GM12801 (cell line): Measurements from ENCODE around the gene GULP1.

ENCODE experiments used
- TF ChIP-seq, protein P1 (sequence below): IDR thresholded peaks from one replicate; pipeline ENCODE4 v1.5.1; 2011; ENCODE audit warnings: control low read depth; ENCODE audit not compliant: insufficient read length; ENCODE audit errors: extremely low read depth

GULP1 gene

DNA sequence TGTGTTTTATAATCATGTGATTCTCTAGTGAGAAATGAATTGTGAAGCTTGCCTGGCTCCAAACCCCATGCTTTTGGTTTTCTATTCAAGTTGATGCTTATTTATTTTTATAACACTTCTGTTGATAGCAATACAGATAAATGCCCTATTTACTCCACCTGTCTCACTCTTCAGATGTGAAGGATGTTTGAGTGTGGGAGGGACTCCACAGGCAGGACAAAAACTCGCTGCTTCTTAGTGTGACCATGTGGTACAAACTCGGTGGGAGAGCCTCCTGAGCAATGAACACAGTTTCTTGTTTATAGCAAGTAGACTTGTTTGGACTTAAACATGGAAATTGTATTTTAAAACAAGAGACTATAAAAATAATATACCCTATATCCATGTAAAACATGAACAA, 219.7 kb downstream of the GULP1 start:
- TF ChIP-seq, protein P1, sequence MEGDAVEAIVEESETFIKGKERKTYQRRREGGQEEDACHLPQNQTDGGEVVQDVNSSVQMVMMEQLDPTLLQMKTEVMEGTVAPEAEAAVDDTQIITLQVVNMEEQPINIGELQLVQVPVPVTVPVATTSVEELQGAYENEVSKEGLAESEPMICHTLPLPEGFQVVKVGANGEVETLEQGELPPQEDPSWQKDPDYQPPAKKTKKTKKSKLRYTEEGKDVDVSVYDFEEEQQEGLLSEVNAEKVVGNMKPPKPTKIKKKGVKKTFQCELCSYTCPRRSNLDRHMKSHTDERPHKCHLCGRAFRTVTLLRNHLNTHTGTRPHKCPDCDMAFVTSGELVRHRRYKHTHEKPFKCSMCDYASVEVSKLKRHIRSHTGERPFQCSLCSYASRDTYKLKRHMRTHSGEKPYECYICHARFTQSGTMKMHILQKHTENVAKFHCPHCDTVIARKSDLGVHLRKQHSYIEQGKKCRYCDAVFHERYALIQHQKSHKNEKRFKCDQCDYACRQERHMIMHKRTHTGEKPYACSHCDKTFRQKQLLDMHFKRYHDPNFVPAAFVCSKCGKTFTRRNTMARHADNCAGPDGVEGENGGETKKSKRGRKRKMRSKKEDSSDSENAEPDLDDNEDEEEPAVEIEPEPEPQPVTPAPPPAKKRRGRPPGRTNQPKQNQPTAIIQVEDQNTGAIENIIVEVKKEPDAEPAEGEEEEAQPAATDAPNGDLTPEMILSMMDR: no peak

- TF ChIP-seq, protein P1: no peak
Observed at GRCh38 chr2:188512456-188512855, 220.8 kb downstream of the GULP1 start.

DNA sequence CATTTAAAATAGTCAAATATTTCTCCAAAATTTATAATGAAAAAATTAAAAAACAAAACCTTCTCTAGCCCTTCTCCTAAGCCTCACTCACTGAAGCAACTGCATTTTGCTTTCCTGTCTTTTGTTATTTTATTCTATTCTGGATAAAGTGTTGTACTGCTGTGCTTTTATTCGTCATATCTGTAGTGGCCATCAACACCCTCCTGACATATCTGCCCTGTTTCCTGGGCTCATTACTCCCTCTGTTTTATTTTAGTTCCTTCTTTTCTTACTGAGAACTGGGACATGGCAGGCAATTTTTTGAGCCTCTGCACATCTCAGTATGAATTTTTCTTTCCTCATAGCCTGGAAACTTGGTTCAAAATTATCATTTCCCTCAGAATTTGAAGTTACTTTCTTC, 224.2 kb downstream of the GULP1 start:
- TF ChIP-seq, protein P1: no peak

DNA sequence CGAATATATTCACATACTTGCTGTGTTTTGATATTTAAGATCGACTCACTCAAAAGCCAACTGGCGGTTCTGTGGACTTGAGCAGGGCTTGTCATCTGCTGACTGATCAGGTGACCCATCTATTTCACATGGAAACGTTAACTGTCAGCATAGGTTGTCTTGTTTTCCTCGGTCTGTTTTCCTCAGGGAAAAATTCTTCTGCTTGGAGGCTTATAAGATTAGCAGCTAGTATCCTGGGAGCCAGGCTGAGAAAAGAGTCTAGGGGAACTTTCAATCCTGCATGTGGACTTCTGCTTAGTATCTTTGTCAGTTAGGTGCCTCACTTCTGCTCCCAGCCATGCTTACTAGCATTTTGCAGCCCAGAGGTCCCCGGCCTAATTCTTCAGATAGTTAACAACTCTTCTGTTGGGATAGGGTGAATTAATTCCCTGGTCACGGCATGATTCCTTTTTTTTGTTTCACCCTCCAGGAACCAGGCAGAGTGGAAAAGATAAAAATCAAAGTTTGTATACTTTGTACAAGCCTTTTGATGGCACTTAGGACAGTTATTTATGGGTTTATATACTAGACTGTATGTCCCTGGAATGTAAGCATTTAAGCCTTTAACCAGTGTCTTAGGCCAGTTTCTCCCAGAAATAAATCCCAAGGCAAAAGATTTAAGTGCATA, 226.0 kb downstream of the GULP1 start:
- TF ChIP-seq, protein P1: no peak

DNA sequence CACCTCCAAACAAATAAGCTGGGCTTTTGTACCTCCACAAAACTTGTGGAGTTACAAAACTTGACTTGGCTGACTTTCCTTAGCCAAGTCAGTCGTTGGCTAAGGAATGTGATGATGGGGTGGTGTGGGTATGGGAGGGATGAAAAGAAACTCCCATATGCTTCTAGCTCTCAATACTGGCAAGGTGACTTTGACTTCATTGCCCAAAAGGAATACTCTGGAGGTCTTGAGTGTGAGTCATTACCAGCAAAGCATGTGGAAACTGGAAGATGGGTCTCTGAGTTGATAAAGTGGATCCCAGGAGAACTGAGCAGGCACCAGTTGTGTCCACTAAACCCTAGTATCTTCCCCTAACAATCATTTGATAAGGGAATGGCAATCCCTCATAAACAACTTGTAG, 226.7 kb downstream of the GULP1 start:
- TF ChIP-seq, protein P1: no peak

DNA sequence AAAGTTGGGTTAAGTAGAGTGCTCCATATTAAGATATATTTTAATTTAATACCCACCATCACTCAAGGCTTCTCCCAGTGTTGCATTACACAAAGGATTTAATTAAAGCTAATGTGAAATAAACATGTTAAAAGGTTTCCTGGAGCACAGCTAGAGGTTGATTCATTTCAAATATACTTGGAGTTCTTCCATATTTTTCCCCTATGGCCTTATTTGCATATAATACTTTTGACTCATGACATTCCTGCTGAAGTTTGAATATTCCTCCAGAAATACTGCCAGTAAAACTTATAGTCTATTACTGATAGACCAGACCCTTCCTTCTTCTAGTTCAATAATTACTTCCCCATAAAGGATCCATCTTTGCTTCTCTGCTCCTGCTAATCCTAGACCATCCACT, 227.5 kb downstream of the GULP1 start:
- TF ChIP-seq, protein P1: no peak

GRCh38 chr2:188522517-188522916, 230.8 kb downstream of the GULP1 start:
- TF ChIP-seq, protein P1: no peak

DNA sequence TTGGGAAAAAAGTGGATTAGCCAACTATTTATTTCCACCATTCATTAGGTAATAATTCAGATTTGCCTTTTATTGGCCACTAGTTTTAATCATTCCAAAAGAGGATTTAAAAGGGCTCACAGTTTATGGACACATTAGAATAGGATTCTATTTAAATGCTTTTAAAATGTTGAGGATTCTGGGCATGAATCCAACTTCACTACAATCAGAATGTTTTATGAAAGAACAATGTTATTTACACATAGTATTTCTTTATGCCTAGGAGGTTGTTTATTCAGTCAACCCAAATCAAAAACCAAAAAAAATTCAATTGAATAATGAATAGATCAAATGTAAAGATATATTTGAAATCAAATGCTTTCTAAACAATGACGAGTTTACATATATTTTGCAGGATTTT, 232.2 kb downstream of the GULP1 start:
- TF ChIP-seq, protein P1: no peak
